Measurements from ENCODE around the gene PHC2.

- no peak for TF ChIP-seq POLR2A (IDR thresholded peaks at IDR 0.05)
- TF ChIP-seq CTCF (IDR thresholded peaks at IDR 0.05) = no peak
These were observed 6.3 kb downstream of the PHC2 start for GRCh38 chr1:33424610-33425009.
